IMR-90 (cell line): ENCODE data around the gene RYR3. TPM values are rescaled to one million over a fixed set of nuclear protein-coding genes. Genes with fewer than 3 reads are reported as not detected.

Source experiments
- ATAC-seq: fragments of 200-7000 bp; cut with Tn5 transposase; 2 replicates; pipeline ENCODE4 v1.9.1; 2020; ENCODE audit warnings: low read depth, mild to moderate bottlenecking, moderate library complexity
- BruUV-seq: library from RNA; stranded (reverse); fragments of 400-500 nt; replicated peaks from 2 replicates; lab custom pipeline; 2021; lab: Mats Ljungman, UMichigan
- CTCF ChIA-PET: fragments of 300-600 bp; formaldehyde crosslinking; extraction: SDS; loops from one replicate; lab custom pipeline; 2021; ENCODE audit warnings: antibody characterized with exemption; lab: Yijun Ruan, JAX
- POLR2A ChIA-PET: fragments of 300-600 bp; sonication (Branson Sonifier 250); formaldehyde crosslinking; loops from one replicate; lab custom pipeline; 2022; ENCODE audit warnings: antibody characterized with exemption; ENCODE audit not compliant: unreplicated experiment; lab: Charles Lee
- DNase-seq: peaks from one replicate; pipeline ENCODE4 v3.0.0; 2013
- H2AFZ ChIP-seq: replicated peaks from 2 replicates; pipeline ENCODE3; 2013; ENCODE audit warnings: low read length, mild to moderate bottlenecking; ENCODE audit not compliant: poor library complexity
- H2AK5ac ChIP-seq: 2 replicates; pipeline ENCODE4 v1.6.1; 2013; ENCODE audit warnings: low read depth, low read length, inconsistent platforms
- H2AK9ac ChIP-seq: replicated peaks from 2 replicates; pipeline ENCODE3; 2013; ENCODE audit warnings: mild to moderate bottlenecking, low read depth, low read length, moderate library complexity; ENCODE audit not compliant: poor library complexity
- H2BK120ac ChIP-seq: 2 replicates; pipeline ENCODE4 v1.6.1; 2013; ENCODE audit warnings: low read depth, low read length, inconsistent platforms
- H2BK15ac ChIP-seq: 3 replicates; pipeline ENCODE4 v1.6.1; 2013; ENCODE audit warnings: low read depth, low read length, inconsistent platforms
- H2BK20ac ChIP-seq: 2 replicates; pipeline ENCODE4 v1.6.1; 2013; ENCODE audit warnings: low read depth, mild to moderate bottlenecking, inconsistent platforms, low read length, moderate library complexity
- H2BK5ac ChIP-seq: 2 replicates; pipeline ENCODE4 v1.6.1; 2013; ENCODE audit warnings: mild to moderate bottlenecking, low read depth, low read length, inconsistent platforms; ENCODE audit not compliant: poor library complexity, severe bottlenecking
- H3K14ac ChIP-seq: replicated peaks from 2 replicates; pipeline ENCODE4 v1.6.1; 2013; ENCODE audit warnings: low read depth, low read length, inconsistent platforms
- H3K18ac ChIP-seq: 2 replicates; pipeline ENCODE4 v1.6.1; 2013; ENCODE audit warnings: low read depth, low read length, control low read depth
- H3K23ac ChIP-seq: 2 replicates; pipeline ENCODE4 v1.6.1; 2013; ENCODE audit warnings: low read depth, low read length, inconsistent platforms
- H3K27ac ChIP-seq: 2 replicates; pipeline ENCODE4 v1.5.1; 2013; ENCODE audit warnings: mild to moderate bottlenecking, control low read depth, low read length; ENCODE audit not compliant: insufficient read depth
- H3K27me3 ChIP-seq: 2 replicates; pipeline ENCODE4 v1.6.1; 2013; ENCODE audit warnings: low read length; ENCODE audit not compliant: control insufficient read depth, insufficient read depth
- H3K36me3 ChIP-seq: 2 replicates; pipeline ENCODE4 v1.6.1; 2013; ENCODE audit warnings: low read length, mixed read lengths; ENCODE audit not compliant: control insufficient read depth, insufficient read depth
- H3K4ac ChIP-seq: 2 replicates; pipeline ENCODE4 v1.6.1; 2013; ENCODE audit warnings: low read depth, low read length, inconsistent platforms
- H3K4me1 ChIP-seq: 2 replicates; pipeline ENCODE4 v1.6.1; 2013; ENCODE audit warnings: low read length, mixed read lengths; ENCODE audit not compliant: control insufficient read depth, insufficient read depth
- H3K4me2 ChIP-seq: 2 replicates; pipeline ENCODE4 v1.6.1; 2013; ENCODE audit warnings: low read depth, mild to moderate bottlenecking, control low read depth, low read length, moderate library complexity
- H3K4me3 ChIP-seq: 2 replicates; pipeline ENCODE4 v1.5.1; 2013; ENCODE audit warnings: low read depth, mild to moderate bottlenecking, control low read depth, low read length, moderate library complexity; ENCODE audit not compliant: insufficient read depth
- H3K56ac ChIP-seq: 2 replicates; pipeline ENCODE4 v1.6.1; 2013; ENCODE audit warnings: low read length, inconsistent platforms; ENCODE audit not compliant: insufficient read depth; ENCODE audit errors: extremely low read depth
- H3K79me1 ChIP-seq, 2 experiments: 2 replicates each; pipeline ENCODE4 v1.6.1; 2013; ENCODE audit warnings: low read length in 2 of 2, inconsistent platforms in 1 of 2, low read depth in 1 of 2
- H3K9ac ChIP-seq: 2 replicates; pipeline ENCODE4 v1.6.1; 2013; ENCODE audit warnings: low read depth, low read length, control low read depth
- H3K9me1 ChIP-seq: 2 replicates; pipeline ENCODE4 v1.6.1; 2013; ENCODE audit warnings: low read length, inconsistent platforms; ENCODE audit not compliant: insufficient read depth
- H3K9me3 ChIP-seq: 2 replicates; pipeline ENCODE4 v1.6.1; 2013; ENCODE audit warnings: low read length; ENCODE audit not compliant: control insufficient read depth, insufficient read depth
- H4K20me1 ChIP-seq: 2 replicates; pipeline ENCODE4 v1.6.1; 2013; ENCODE audit warnings: low read length, inconsistent platforms; ENCODE audit not compliant: insufficient read depth
- H4K5ac ChIP-seq: 2 replicates; pipeline ENCODE4 v1.6.1; 2013; ENCODE audit warnings: mild to moderate bottlenecking, low read depth, low read length, control low read depth
- H4K8ac ChIP-seq, 2 experiments: 2 replicates each; pipeline ENCODE4 v1.6.1; 2013; ENCODE audit warnings: low read depth in 2 of 2, low read length in 2 of 2, control low read depth in 1 of 2, inconsistent platforms in 1 of 2
- H4K91ac ChIP-seq: 2 replicates; pipeline ENCODE4 v1.6.1; 2013; ENCODE audit warnings: low read depth, low read length, inconsistent platforms; ENCODE audit not compliant: insufficient read depth
- MAZ ChIP-seq: IDR thresholded peaks from 2 replicates; pipeline ENCODE4 v1.6.1; 2012; ENCODE audit warnings: low read depth, mild to moderate bottlenecking, low read length, improper control_type of control experiment, moderate library complexity, borderline replicate concordance
- POLR2A ChIP-seq: IDR thresholded peaks from 2 replicates; pipeline ENCODE4 v1.6.1; 2012; ENCODE audit warnings: mild to moderate bottlenecking, low read depth, low read length
- USF2 ChIP-seq: fragments of 150-350 bp; IDR thresholded peaks from 2 replicates; pipeline ENCODE4 v1.6.1; 2017; ENCODE audit warnings: mild to moderate bottlenecking, antibody characterized with exemption, low read length, low read depth
- WGBS, 2 experiments: methylation state at CpG; one replicate each; pipeline versions ENCODE4 v1.1.5 to v1.1.7; 2013; ENCODE audit warnings: missing lambda C conversion rate in 2 of 2; ENCODE audit not compliant: insufficient read length in 1 of 2; ENCODE audit errors: extremely low coverage in 2 of 2; 5-methylcytosine and 5-hydroxymethylcytosine counted together
- dilution Hi-C: fragments of 300-500 bp; cut with HindIII; formaldehyde crosslinking; loops from one replicate; pipeline ENCODE4 v1.14.3; 2018; ENCODE audit warnings: low sequenced_read_pairs; ENCODE audit not compliant: unreplicated experiment
- in situ Hi-C: fragments of 300-500 bp; cut with MboI; formaldehyde crosslinking; loops from 3 replicates; pipeline ENCODE4 v1.14.3; 2019; ENCODE audit warnings: low sequenced_read_pairs, inconsistent platforms, mixed read lengths
- intact Hi-C: fragments of 100-400 bp; cut with micrococcal nuclease; formaldehyde crosslinking; loops from 2 replicates; pipeline ENCODE4 v1.10.0; 2022
- polyA plus RNA-seq, 3 experiments: library from polyadenylated mRNA; depleted of rRNA; stranded (reverse); fragments of >200 nt; gene quantifications; 2 replicates each; pipeline ENCODE4 v1.2.3, GENCODE V29; 2012; ENCODE audit warnings: low replicate concordance in 1 of 3
- total RNA-seq: library from RNA; depleted of rRNA; stranded (reverse); fragments of >200 nt; gene quantifications from 2 replicates; pipeline ENCODE4 v1.2.3, GENCODE V29; 2012

Gene RYR3
- total and polyA plus RNA-seq, 2 of the 4 experiments (the other 2 are of a cell fraction) = 0.18 TPM; not detected in 1

GRCh38 chr15:33788906-33789540 is 478.3 kb downstream of the RYR3 start:
- intact Hi-C loops (no loop called here), dilution Hi-C loops (no loop called here), in situ Hi-C loops (no loop called here)
- peak overlapping the region; percentile 59; the same call in 1 of the 2 replicates for H3K4me2 ChIP-seq
- H2AFZ ChIP-seq = peak overlapping the region; percentile 63
- no peak overlapping the region for H3K4me3 ChIP-seq
- H3K9ac ChIP-seq = no peak overlapping the region; the same call in 1 of the 2 replicates
- H2BK120ac ChIP-seq = no peak overlapping the region
- BruUV-seq = no TSS peak
- DNase-seq (peak; percentile 36), ATAC-seq (peak; percentile 57)
- no peaks in the 10 kb centered on the region for H3K36me3 ChIP-seq
- no peak overlapping the region for H4K91ac ChIP-seq
- H4K5ac ChIP-seq = no peak overlapping the region
- ChIA-PET CTCF (no interaction called here), POLR2A (no interaction called here)
- H2AK5ac ChIP-seq = no peak overlapping the region
- no peaks in the 10 kb centered on the region for H3K9me3 ChIP-seq
- H3K4ac ChIP-seq = no peak overlapping the region
- H3K27me3 ChIP-seq = peaks cover 16% of the 10 kb centered on the region
- no peaks in the 10 kb centered on the region for H3K4me1 ChIP-seq
- H2BK15ac ChIP-seq = no peak overlapping the region
- H3K18ac ChIP-seq = no peak overlapping the region
- no peak overlapping the region for H3K23ac ChIP-seq
- no peak overlapping the region for H2AK9ac ChIP-seq
- TF ChIP-seq USF2 (no peak), MAZ (no peak), POLR2A (no peak)
- H4K8ac ChIP-seq = no peak overlapping the region
- H2BK5ac ChIP-seq = no peak overlapping the region
- no peak overlapping the region for H3K56ac ChIP-seq
- H3K79me1 ChIP-seq = no peaks in the 10 kb centered on the region
- WGBS, 2 experiments = 23 to 75% methylated on average over 1 to 7 of the region's 9 CpGs
- H2BK20ac ChIP-seq = no peak overlapping the region
- H4K20me1 ChIP-seq = no peaks in the 10 kb centered on the region
- H3K27ac ChIP-seq = no peak overlapping the region
- no peak overlapping the region for H3K14ac ChIP-seq
- H3K9me1 ChIP-seq = no peaks in the 10 kb centered on the region
